Measurements from ENCODE around the gene NBAS.

Gene NBAS

GRCh38 chr2:15560988-15561573 lies at the start of gene NBAS:
Gene NBAS, minus strand, starts transcription at chr2:15561334. Its CDS starts 30 bp downstream, at chr2:15561304.
- peak; percentile 67 for DNase-seq (ENCODE audit: low read depth, low spot score)

- no peak for DNase-seq (ENCODE audit: low read depth, low spot score)
Observed at GRCh38 chr2:15610430-15610952, 49.4 kb upstream of the NBAS start.

GRCh38 chr2:15609341-15610042 lies 48.4 kb upstream of the NBAS start:
- no peak for DNase-seq (ENCODE audit: low read depth, low spot score)

GRCh38 chr2:15608392-15608761 lies 47.2 kb upstream of the NBAS start:
- no peak for DNase-seq (ENCODE audit: low read depth, low spot score)

GRCh38 chr2:15607709-15608391 lies 46.7 kb upstream of the NBAS start:
- DNase-seq (ENCODE audit: low read depth, low spot score) = no peak

- DNase-seq (ENCODE audit: low read depth, low spot score) = no peak
Observed at GRCh38 chr2:15606481-15607441, 45.6 kb upstream of the NBAS start.

GRCh38 chr2:15605721-15606120 lies 44.6 kb upstream of the NBAS start:
- DNase-seq (ENCODE audit: low read depth, low spot score) = no peak

GRCh38 chr2:15603948-15604347 lies 42.8 kb upstream of the NBAS start:
- no peak for DNase-seq (ENCODE audit: low read depth, low spot score)

GRCh38 chr2:15603044-15603765 lies 42.1 kb upstream of the NBAS start:
- DNase-seq (ENCODE audit: low read depth, low spot score) = no peak

GRCh38 chr2:15602393-15602792 lies 41.3 kb upstream of the NBAS start:
- DNase-seq (ENCODE audit: low read depth, low spot score) = no peak

- no peak for DNase-seq (ENCODE audit: low read depth, low spot score)
Observed at GRCh38 chr2:15601681-15602080, 40.5 kb upstream of the NBAS start.

GRCh38 chr2:15599994-15600393 lies 38.9 kb upstream of the NBAS start:
- DNase-seq (ENCODE audit: low read depth, low spot score) = no peak

- no peak for DNase-seq (ENCODE audit: low read depth, low spot score)
Observed at GRCh38 chr2:15596968-15597367, 35.8 kb upstream of the NBAS start.

GRCh38 chr2:15596350-15596749 lies 35.2 kb upstream of the NBAS start:
- no peak for DNase-seq (ENCODE audit: low read depth, low spot score)

GRCh38 chr2:15595936-15596335 lies 34.8 kb upstream of the NBAS start:
- DNase-seq (ENCODE audit: low read depth, low spot score) = no peak

GRCh38 chr2:15595342-15595905 lies 34.3 kb upstream of the NBAS start:
- DNase-seq (ENCODE audit: low read depth, low spot score) = no peak

- no peak for DNase-seq (ENCODE audit: low read depth, low spot score)
Observed at GRCh38 chr2:15594291-15595256, 33.4 kb upstream of the NBAS start.

- DNase-seq (ENCODE audit: low read depth, low spot score) = no peak
Observed at GRCh38 chr2:15593327-15593705, 32.2 kb upstream of the NBAS start.

- peak; percentile 52 for DNase-seq (ENCODE audit: low read depth, low spot score)
Observed at GRCh38 chr2:15591692-15592463, 30.7 kb upstream of the NBAS start, which contains the start of gene DDX1. Gene DDX1, plus strand, starts transcription at chr2:15591868. Its CDS starts 66 bp downstream, at chr2:15591934.

Measured in smooth muscle cell of the brain vasculature (primary cell).